HepG2 (cell line): Measurements from ENCODE around the gene TBC1D19. TPM values are rescaled to one million over a fixed set of nuclear protein-coding genes. Genes with fewer than 3 reads are reported as not detected.

Source experiments
- ARNT ChIP-seq: fragments of 450-650 bp; IDR thresholded peaks from 2 replicates; pipeline ENCODE4 v1.6.1; 2017
- BRD4 ChIP-seq: sonication (generic); formaldehyde crosslinking; IDR thresholded peaks from 2 replicates; pipeline ENCODE4 v1.4.0; 2020; ENCODE audit warnings: missing genetic modification reagents
- DNMT1 ChIP-seq: sonication (generic); formaldehyde crosslinking; IDR thresholded peaks from 2 replicates; pipeline ENCODE4 v1.5.1; 2020; ENCODE audit warnings: mild to moderate bottlenecking, missing genetic modification reagents
- KAT8 ChIP-seq: IDR thresholded peaks from 2 replicates; pipeline ENCODE4 v1.6.1; 2016; ENCODE audit warnings: missing genetic modification reagents, missing compliant biosample characterization
- KDM3A ChIP-seq: IDR thresholded peaks from 2 replicates; pipeline ENCODE4 v1.6.1; 2018; ENCODE audit warnings: low read depth, missing compliant biosample characterization
- MLLT10 ChIP-seq: sonication (generic); formaldehyde crosslinking; IDR thresholded peaks from 2 replicates; pipeline ENCODE4 v1.4.0; 2020; ENCODE audit warnings: missing genetic modification reagents
- POLR2A ChIP-seq, 2 experiments: IDR thresholded peaks; 2 replicates each; pipeline ENCODE4 v1.6.1; 2011; ENCODE audit warnings: low read depth in 2 of 2, low read length in 2 of 2, mild to moderate bottlenecking in 1 of 2, moderate library complexity in 1 of 2; ENCODE audit not compliant: insufficient read depth in 1 of 2
- RFX1 ChIP-seq: fragments of 450-650 bp; IDR thresholded peaks from 2 replicates; pipeline ENCODE4 v1.6.1; 2017
- SMARCC2 ChIP-seq: fragments of 450-650 bp; IDR thresholded peaks from 2 replicates; pipeline ENCODE4 v1.6.1; 2017; ENCODE audit warnings: antibody characterized with exemption, mild to moderate bottlenecking
- ZFP82 ChIP-seq: sonication (generic); formaldehyde crosslinking; IDR thresholded peaks from 2 replicates; pipeline ENCODE4 v1.5.1; 2020; ENCODE audit warnings: mild to moderate bottlenecking, missing genetic modification reagents, borderline replicate concordance
- ZFP90 ChIP-seq: sonication (generic); formaldehyde crosslinking; IDR thresholded peaks from 2 replicates; pipeline ENCODE4 v1.8.0; 2022; ENCODE audit warnings: missing genetic modification reagents, mild to moderate bottlenecking, inconsistent platforms, borderline replicate concordance
- ZNF546 ChIP-seq: sonication (generic); formaldehyde crosslinking; conservative IDR thresholded peaks from 2 replicates; pipeline ENCODE4 v1.8.1; 2023; ENCODE audit warnings: mild to moderate bottlenecking, missing genetic modification reagents
- ZNF577 ChIP-seq: sonication (generic); formaldehyde crosslinking; IDR thresholded peaks from 2 replicates; pipeline ENCODE4 v1.4.0; 2020; ENCODE audit warnings: mild to moderate bottlenecking, low read depth, missing genetic modification reagents, borderline replicate concordance
- polyA plus RNA-seq, 8 experiments: library from polyadenylated mRNA; depleted of rRNA in 3 of 8; stranded (reverse) in 7 of 8; unstranded in 1 of 8; fragments of >200 nt; fragmentation: Illumina TruSeq in 4 of 8; extraction: Trizol in 4 of 8; gene quantifications; 2 replicates each; pipeline versions ENCODE4 v1.2.1 to v1.2.3, GENCODE V29; 2011 to 2016; ENCODE audit warnings: low read depth in 4 of 8, missing spikeins in 1 of 8, mixed read lengths in 1 of 8; ENCODE audit not compliant: insufficient read depth in 1 of 8
- total RNA-seq, 5 experiments: library from RNA; depleted of rRNA; stranded (reverse); fragments of >200 nt; fragmentation: Illumina TruSeq; extraction: Trizol; gene quantifications; 2 replicates each; pipeline ENCODE4 v1.2.3, GENCODE V29; 2016; ENCODE audit warnings: low read depth in 1 of 5
- TF ChIP-seq, protein P1 (sequence below): sonication (generic); formaldehyde crosslinking; IDR thresholded peaks from 2 replicates; pipeline ENCODE4 v1.8.1; 2022; ENCODE audit warnings: low read depth, mild to moderate bottlenecking, missing genetic modification reagents
- TF ChIP-seq, protein P2 (sequence below): IDR thresholded peaks from 2 replicates; pipeline ENCODE4 v1.4.0; 2020; ENCODE audit warnings: mild to moderate bottlenecking, missing genetic modification reagents
- TF ChIP-seq, protein P3 (sequence below): sonication (generic); formaldehyde crosslinking; IDR thresholded peaks from 2 replicates; pipeline ENCODE4 v1.4.0; 2020; ENCODE audit warnings: missing genetic modification reagents, borderline replicate concordance
- TF ChIP-seq, protein P4 (sequence below): sonication (generic); formaldehyde crosslinking; IDR thresholded peaks from 2 replicates; pipeline ENCODE4 v1.8.1; 2023; ENCODE audit warnings: mild to moderate bottlenecking, missing genetic modification reagents
- TF ChIP-seq, protein P5 (sequence below): sonication (generic); formaldehyde crosslinking; IDR thresholded peaks from 2 replicates; pipeline ENCODE4 v1.5.0; 2020; ENCODE audit warnings: missing genetic modification reagents

Gene TBC1D19
- total and polyA plus RNA-seq, 2 of the 13 experiments (the other 11 are each of a cell fraction or from before 2014, with no cell fraction given) = 1.6 to 3.5 TPM

DNA sequence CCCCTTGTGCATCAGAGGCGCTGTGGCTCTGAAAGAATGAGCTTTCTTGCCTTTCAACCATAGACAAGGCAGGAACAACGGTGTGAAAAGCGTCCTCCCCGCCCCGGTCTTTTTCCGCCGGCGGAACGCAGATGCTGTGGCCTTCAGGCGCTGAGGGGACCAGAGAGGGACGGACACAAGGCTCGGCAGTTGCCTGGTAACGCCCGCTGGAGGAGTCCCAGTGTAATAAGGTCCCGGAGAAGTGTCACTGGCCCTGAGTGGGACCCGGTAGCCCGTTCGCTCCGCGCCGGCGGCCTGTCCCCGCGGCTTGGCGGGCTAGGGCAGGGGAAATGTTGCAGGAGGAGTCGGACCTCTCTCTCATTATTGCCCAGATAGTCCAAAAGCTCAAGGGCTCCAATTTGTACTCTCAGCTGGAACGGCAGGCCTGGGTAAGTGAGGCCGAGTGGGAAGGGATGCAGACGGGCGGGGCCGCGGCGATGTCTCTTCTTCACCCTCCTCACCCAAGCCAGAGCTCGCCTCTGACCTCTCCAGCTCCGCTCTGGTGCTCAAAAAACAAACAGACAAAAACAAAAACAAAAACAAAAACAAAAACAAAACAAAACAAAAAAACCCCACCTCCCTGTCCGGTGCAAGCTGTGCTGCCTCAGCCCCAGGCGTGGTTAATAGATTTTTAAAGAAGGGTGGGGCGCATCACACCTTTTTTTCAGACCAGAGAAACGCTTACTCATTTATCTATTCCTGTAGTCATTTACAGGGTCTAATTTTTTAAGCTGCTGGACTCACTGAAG lies at the start of gene TBC1D19 (continued):
- TF ChIP-seq, protein P1, sequence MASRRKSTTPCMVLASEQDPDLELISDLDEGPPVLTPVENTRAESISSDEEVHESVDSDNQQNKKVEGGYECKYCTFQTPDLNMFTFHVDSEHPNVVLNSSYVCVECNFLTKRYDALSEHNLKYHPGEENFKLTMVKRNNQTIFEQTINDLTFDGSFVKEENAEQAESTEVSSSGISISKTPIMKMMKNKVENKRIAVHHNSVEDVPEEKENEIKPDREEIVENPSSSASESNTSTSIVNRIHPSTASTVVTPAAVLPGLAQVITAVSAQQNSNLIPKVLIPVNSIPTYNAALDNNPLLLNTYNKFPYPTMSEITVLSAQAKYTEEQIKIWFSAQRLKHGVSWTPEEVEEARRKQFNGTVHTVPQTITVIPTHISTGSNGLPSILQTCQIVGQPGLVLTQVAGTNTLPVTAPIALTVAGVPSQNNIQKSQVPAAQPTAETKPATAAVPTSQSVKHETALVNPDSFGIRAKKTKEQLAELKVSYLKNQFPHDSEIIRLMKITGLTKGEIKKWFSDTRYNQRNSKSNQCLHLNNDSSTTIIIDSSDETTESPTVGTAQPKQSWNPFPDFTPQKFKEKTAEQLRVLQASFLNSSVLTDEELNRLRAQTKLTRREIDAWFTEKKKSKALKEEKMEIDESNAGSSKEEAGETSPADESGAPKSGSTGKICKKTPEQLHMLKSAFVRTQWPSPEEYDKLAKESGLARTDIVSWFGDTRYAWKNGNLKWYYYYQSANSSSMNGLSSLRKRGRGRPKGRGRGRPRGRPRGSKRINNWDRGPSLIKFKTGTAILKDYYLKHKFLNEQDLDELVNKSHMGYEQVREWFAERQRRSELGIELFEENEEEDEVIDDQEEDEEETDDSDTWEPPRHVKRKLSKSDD (CRISPR knock-in tag) = no peak
- TF ChIP-seq KDM3A (CRISPR knock-in tag) = peak; percentile 87
- TF ChIP-seq, protein P2, sequence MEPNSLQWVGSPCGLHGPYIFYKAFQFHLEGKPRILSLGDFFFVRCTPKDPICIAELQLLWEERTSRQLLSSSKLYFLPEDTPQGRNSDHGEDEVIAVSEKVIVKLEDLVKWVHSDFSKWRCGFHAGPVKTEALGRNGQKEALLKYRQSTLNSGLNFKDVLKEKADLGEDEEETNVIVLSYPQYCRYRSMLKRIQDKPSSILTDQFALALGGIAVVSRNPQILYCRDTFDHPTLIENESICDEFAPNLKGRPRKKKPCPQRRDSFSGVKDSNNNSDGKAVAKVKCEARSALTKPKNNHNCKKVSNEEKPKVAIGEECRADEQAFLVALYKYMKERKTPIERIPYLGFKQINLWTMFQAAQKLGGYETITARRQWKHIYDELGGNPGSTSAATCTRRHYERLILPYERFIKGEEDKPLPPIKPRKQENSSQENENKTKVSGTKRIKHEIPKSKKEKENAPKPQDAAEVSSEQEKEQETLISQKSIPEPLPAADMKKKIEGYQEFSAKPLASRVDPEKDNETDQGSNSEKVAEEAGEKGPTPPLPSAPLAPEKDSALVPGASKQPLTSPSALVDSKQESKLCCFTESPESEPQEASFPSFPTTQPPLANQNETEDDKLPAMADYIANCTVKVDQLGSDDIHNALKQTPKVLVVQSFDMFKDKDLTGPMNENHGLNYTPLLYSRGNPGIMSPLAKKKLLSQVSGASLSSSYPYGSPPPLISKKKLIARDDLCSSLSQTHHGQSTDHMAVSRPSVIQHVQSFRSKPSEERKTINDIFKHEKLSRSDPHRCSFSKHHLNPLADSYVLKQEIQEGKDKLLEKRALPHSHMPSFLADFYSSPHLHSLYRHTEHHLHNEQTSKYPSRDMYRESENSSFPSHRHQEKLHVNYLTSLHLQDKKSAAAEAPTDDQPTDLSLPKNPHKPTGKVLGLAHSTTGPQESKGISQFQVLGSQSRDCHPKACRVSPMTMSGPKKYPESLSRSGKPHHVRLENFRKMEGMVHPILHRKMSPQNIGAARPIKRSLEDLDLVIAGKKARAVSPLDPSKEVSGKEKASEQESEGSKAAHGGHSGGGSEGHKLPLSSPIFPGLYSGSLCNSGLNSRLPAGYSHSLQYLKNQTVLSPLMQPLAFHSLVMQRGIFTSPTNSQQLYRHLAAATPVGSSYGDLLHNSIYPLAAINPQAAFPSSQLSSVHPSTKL (CRISPR knock-in tag) = peak; percentile 87
- TF ChIP-seq, protein P3, sequence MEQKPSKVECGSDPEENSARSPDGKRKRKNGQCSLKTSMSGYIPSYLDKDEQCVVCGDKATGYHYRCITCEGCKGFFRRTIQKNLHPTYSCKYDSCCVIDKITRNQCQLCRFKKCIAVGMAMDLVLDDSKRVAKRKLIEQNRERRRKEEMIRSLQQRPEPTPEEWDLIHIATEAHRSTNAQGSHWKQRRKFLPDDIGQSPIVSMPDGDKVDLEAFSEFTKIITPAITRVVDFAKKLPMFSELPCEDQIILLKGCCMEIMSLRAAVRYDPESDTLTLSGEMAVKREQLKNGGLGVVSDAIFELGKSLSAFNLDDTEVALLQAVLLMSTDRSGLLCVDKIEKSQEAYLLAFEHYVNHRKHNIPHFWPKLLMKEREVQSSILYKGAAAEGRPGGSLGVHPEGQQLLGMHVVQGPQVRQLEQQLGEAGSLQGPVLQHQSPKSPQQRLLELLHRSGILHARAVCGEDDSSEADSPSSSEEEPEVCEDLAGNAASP = peak; percentile 55; the same call in 1 of the 2 replicates
- TF ChIP-seq SMARCC2 = no peak
- TF ChIP-seq ZNF546 = no peak
- no peak for TF ChIP-seq ZNF577 (CRISPR knock-in tag)
- peak; percentile 97 for TF ChIP-seq KAT8 (CRISPR knock-in tag)
- TF ChIP-seq RFX1 = peak; percentile 79
- TF ChIP-seq, protein P4, sequence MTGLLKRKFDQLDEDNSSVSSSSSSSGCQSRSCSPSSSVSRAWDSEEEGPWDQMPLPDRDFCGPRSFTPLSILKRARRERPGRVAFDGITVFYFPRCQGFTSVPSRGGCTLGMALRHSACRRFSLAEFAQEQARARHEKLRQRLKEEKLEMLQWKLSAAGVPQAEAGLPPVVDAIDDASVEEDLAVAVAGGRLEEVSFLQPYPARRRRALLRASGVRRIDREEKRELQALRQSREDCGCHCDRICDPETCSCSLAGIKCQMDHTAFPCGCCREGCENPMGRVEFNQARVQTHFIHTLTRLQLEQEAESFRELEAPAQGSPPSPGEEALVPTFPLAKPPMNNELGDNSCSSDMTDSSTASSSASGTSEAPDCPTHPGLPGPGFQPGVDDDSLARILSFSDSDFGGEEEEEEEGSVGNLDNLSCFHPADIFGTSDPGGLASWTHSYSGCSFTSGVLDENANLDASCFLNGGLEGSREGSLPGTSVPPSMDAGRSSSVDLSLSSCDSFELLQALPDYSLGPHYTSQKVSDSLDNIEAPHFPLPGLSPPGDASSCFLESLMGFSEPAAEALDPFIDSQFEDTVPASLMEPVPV = peak; percentile 62; the same call in 1 of the 2 replicates
- TF ChIP-seq BRD4 (CRISPR knock-in tag) = peak; percentile 91; the same call in 1 of the 2 replicates
- TF ChIP-seq ZFP90 = no peak
- TF ChIP-seq, protein P5, sequence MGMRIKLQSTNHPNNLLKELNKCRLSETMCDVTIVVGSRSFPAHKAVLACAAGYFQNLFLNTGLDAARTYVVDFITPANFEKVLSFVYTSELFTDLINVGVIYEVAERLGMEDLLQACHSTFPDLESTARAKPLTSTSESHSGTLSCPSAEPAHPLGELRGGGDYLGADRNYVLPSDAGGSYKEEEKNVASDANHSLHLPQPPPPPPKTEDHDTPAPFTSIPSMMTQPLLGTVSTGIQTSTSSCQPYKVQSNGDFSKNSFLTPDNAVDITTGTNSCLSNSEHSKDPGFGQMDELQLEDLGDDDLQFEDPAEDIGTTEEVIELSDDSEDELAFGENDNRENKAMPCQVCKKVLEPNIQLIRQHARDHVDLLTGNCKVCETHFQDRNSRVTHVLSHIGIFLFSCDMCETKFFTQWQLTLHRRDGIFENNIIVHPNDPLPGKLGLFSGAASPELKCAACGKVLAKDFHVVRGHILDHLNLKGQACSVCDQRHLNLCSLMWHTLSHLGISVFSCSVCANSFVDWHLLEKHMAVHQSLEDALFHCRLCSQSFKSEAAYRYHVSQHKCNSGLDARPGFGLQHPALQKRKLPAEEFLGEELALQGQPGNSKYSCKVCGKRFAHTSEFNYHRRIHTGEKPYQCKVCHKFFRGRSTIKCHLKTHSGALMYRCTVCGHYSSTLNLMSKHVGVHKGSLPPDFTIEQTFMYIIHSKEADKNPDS (CRISPR knock-in tag) = no peak
- TF ChIP-seq ZFP82 (CRISPR knock-in tag) = no peak
- TF ChIP-seq POLR2A (IDR thresholded peaks at IDR 0.05; ENCODE audit: insufficient read depth in 1 of 2, low read depth in 2 of 2, low read length in 2 of 2) = peak in 1 of 2 experiments; percentile 32; a peak in 1 of 4 replicates
- TF ChIP-seq DNMT1 = peak; percentile 65; the same call in 1 of the 2 replicates
- TF ChIP-seq MLLT10 (CRISPR knock-in tag) = no peak
- TF ChIP-seq ARNT = no peak
